ENCODE measurements around the gene HTR3B.

HTR3B gene

GRCh38 chr11:113989916-113990315 is 85.3 kb downstream of the HTR3B start:
- DNase-seq (ENCODE audit: low read depth in 2 of 2): no peak

- no peak for DNase-seq (ENCODE audit: low read depth in 2 of 2)
These were observed 86.6 kb downstream of the HTR3B start for GRCh38 chr11:113991170-113991569.

DNA sequence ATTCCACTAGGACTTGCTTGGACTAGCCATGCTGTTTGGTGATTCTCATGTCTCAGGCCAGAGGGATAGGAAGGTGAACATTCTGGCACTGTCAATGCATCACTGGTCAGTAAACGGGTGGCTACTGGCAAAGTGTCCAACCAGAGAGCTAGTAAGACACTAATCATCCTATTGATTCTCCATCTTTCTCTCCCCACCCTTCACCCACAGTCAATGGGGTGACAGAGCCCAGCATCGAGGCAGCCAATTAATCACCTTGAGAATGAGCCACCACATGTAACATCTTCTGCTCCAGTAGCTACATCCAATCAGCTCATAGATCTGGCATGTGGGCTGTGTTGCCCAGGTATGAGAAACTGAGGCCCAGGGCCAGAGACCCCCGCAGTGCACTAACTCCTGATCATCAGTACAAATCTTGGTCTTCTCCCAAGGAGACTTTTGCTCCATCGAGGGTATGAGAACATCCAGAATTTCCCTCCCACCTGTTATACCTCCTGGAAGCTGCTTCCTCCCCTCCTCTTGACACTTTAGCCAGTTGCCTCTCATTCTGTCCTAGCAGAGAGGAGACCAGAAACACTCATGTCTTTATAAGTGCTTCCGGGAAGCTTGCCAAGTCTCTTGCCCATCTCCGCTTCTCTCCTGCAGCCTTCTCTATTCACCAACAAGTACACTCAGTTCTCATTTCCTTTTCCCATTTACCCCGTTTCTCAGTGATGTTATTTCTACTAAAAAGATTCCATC is 87.3 kb downstream of the HTR3B start:
- no peak for DNase-seq (ENCODE audit: low read depth in 2 of 2)

DNA sequence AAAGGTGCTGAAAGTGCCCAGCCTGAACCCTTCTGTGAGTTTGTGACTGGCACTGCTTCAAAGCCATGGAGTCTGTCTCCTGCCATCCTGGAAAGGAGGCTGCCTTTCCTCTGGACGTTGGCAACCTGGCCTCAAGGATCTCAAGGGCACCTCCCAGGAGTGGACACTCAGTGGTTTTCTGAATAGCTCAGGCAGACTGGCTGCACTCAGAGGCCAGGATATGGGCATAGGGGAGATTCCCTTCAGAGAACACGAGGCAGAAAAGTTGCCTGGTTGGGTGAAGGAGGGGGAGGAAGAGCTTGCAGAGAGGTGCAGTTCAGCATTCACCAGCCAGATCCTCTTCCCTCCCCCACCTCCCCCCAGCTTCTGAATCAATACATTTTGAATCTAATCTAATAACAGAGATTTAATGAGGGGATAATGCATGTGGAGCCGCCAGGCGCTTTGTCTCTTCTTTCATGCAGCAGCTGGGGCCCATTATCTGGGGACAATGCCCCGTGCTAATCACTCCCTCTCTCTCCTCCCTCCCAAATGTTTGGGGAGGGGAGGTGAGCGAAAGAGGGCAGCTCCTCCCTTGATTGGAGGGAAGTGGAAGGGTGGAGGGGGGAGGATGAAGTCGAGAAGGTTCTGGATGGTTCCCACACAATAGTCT is 88.0 kb downstream of the HTR3B start:
- no peak for DNase-seq (ENCODE audit: low read depth in 2 of 2)

DNA sequence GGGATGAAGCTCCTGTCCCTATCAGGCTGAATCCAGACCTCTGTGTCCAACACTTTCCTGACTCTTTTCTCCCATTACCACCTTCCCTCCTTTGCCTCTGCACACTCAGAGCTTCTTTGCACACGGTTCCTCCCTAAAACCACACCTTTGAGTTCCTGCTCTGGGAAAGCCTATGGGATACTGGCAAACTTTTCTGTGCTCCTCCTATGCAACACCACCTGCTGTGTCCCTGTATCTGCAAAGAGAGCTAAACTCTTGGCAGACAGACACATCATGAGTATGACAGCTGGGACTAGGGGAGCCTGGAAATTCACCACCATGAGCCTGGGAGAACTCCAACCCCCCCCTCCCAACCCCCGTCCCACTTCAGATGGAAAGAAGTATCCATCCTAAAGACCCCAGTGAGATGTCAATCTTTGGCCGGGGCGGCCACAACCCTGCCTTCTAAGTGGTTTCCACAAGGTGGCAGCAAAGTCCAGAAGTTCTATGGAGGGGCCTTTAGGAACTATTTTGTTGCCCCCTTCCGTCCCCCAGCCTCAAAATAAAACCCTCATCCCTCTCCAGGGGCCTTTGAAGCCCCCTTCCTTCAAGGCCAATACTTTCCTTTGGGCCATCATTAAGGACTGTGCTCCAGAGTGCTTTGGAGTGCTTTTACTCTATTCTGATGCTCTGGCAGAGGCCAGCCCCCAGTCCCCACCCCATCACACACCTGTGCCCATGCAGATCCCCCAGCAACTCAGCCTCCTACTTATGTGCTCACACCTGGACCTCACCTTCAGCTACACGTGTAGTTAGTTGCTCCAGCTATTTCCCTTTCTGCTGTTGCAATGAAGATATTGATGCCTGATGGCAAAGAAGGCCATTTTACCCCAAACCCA is 89.7 kb downstream of the HTR3B start:
- DNase-seq (ENCODE audit: low read depth in 2 of 2): peak in 1 of 2 donors; percentile 18
